Epithelial cell of prostate (primary cell): Measurements from ENCODE around the gene BACH2.

ENCODE experiments used
- DNase-seq: peaks from one replicate; pipeline ENCODE4 v3.0.0-alpha.2; 2011; ENCODE audit warnings: low read depth, low spot score
- H3K27ac ChIP-seq: fragments of 450-650 bp; 2 replicates; pipeline ENCODE4 v1.5.1; 2017; ENCODE audit warnings: mild to moderate bottlenecking

The BACH2 gene

GRCh38 chr6:90249034-90249433 lies 47.6 kb downstream of the BACH2 start:
- DNase-seq = no peak
- H3K27ac ChIP-seq = no peak overlapping the region

GRCh38 chr6:90247262-90247661 lies 49.4 kb downstream of the BACH2 start:
- H3K27ac ChIP-seq = no peak overlapping the region
- no peak for DNase-seq

GRCh38 chr6:90241229-90241880 lies 55.3 kb downstream of the BACH2 start:
- no peak overlapping the region for H3K27ac ChIP-seq

GRCh38 chr6:90238496-90239266 lies 58.0 kb downstream of the BACH2 start:
- no peak for DNase-seq
- H3K27ac ChIP-seq = no peak overlapping the region

More at GRCh38 chr6:90241229-90241880, 55.3 kb downstream of the BACH2 start:
- no peak for DNase-seq

- DNase-seq = no peak
These were observed 59.2 kb downstream of the BACH2 start for GRCh38 chr6:90237350-90237990.

GRCh38 chr6:90233994-90234393 lies 62.6 kb downstream of the BACH2 start:
- DNase-seq = no peak

More at GRCh38 chr6:90237350-90237990, 59.2 kb downstream of the BACH2 start:
- no peak overlapping the region for H3K27ac ChIP-seq

GRCh38 chr6:90233213-90233612 lies 63.4 kb downstream of the BACH2 start:
- no peak for DNase-seq
- H3K27ac ChIP-seq = no peak overlapping the region

More at GRCh38 chr6:90233994-90234393, 62.6 kb downstream of the BACH2 start:
- no peak overlapping the region for H3K27ac ChIP-seq

GRCh38 chr6:90231798-90232197 lies 64.8 kb downstream of the BACH2 start:
- H3K27ac ChIP-seq = no peak overlapping the region
- DNase-seq = no peak

GRCh38 chr6:90231308-90231707 lies 65.3 kb downstream of the BACH2 start:
- no peak for DNase-seq

GRCh38 chr6:90230548-90231215 lies 66.0 kb downstream of the BACH2 start:
- DNase-seq = no peak
- H3K27ac ChIP-seq = no peak overlapping the region

More at GRCh38 chr6:90231308-90231707, 65.3 kb downstream of the BACH2 start:
- H3K27ac ChIP-seq = no peak overlapping the region

- no peak overlapping the region for H3K27ac ChIP-seq
- no peak for DNase-seq
These were observed 67.2 kb downstream of the BACH2 start for GRCh38 chr6:90229331-90230010.

GRCh38 chr6:90227673-90228072 lies 69.0 kb downstream of the BACH2 start:
- DNase-seq = no peak
- no peak overlapping the region for H3K27ac ChIP-seq

GRCh38 chr6:90227213-90227612 lies 69.4 kb downstream of the BACH2 start:
- DNase-seq = no peak
- H3K27ac ChIP-seq = no peak overlapping the region

GRCh38 chr6:90226257-90226656 lies 70.4 kb downstream of the BACH2 start:
- no peak for DNase-seq
- H3K27ac ChIP-seq = no peak overlapping the region

- no peak overlapping the region for H3K27ac ChIP-seq
- DNase-seq = no peak
These were observed 72.4 kb downstream of the BACH2 start for GRCh38 chr6:90224196-90224595.

GRCh38 chr6:90222724-90223198 lies 73.9 kb downstream of the BACH2 start:
- DNase-seq = peak; percentile 94
- H3K27ac ChIP-seq = peak overlapping the region; percentile 83

GRCh38 chr6:90222008-90222407 lies 74.6 kb downstream of the BACH2 start:
- H3K27ac ChIP-seq = peak overlapping the region; percentile 83
- no peak for DNase-seq

GRCh38 chr6:90221403-90221802 lies 75.2 kb downstream of the BACH2 start:
- DNase-seq = no peak
- peak overlapping the region; percentile 83 for H3K27ac ChIP-seq

GRCh38 chr6:90220273-90220672 lies 76.4 kb downstream of the BACH2 start:
- peak overlapping the region; percentile 87 for H3K27ac ChIP-seq
- DNase-seq = no peak
